IMR-90 (cell line): Measurements from ENCODE around the gene RHO. TPM values are rescaled to one million over a fixed set of nuclear protein-coding genes. Genes with fewer than 3 reads are reported as not detected.

Experiments used
- ATAC-seq: fragments of 200-7000 bp; cut with Tn5 transposase; 2 replicates; pipeline ENCODE4 v1.9.1; 2020; ENCODE audit warnings: low read depth, mild to moderate bottlenecking, moderate library complexity
- BruUV-seq: library from RNA; stranded (reverse); fragments of 400-500 nt; replicated peaks from 2 replicates; lab custom pipeline; 2021; lab: Mats Ljungman, UMichigan
- CTCF ChIA-PET: fragments of 300-600 bp; formaldehyde crosslinking; extraction: SDS; loops from one replicate; lab custom pipeline; 2021; ENCODE audit warnings: antibody characterized with exemption; lab: Yijun Ruan, JAX
- POLR2A ChIA-PET: fragments of 300-600 bp; sonication (Branson Sonifier 250); formaldehyde crosslinking; loops from one replicate; lab custom pipeline; 2022; ENCODE audit warnings: antibody characterized with exemption; ENCODE audit not compliant: unreplicated experiment; lab: Charles Lee
- DNase-seq: peaks from one replicate; pipeline ENCODE4 v3.0.0; 2013
- H2AFZ ChIP-seq: replicated peaks from 2 replicates; pipeline ENCODE3; 2013; ENCODE audit warnings: low read length, mild to moderate bottlenecking; ENCODE audit not compliant: poor library complexity
- H2AK5ac ChIP-seq: 2 replicates; pipeline ENCODE4 v1.6.1; 2013; ENCODE audit warnings: low read depth, low read length, inconsistent platforms
- H2AK9ac ChIP-seq: replicated peaks from 2 replicates; pipeline ENCODE3; 2013; ENCODE audit warnings: mild to moderate bottlenecking, low read depth, low read length, moderate library complexity; ENCODE audit not compliant: poor library complexity
- H2BK120ac ChIP-seq: 2 replicates; pipeline ENCODE4 v1.6.1; 2013; ENCODE audit warnings: low read depth, low read length, inconsistent platforms
- H2BK15ac ChIP-seq: 3 replicates; pipeline ENCODE4 v1.6.1; 2013; ENCODE audit warnings: low read depth, low read length, inconsistent platforms
- H2BK20ac ChIP-seq: 2 replicates; pipeline ENCODE4 v1.6.1; 2013; ENCODE audit warnings: low read depth, mild to moderate bottlenecking, inconsistent platforms, low read length, moderate library complexity
- H2BK5ac ChIP-seq: 2 replicates; pipeline ENCODE4 v1.6.1; 2013; ENCODE audit warnings: mild to moderate bottlenecking, low read depth, low read length, inconsistent platforms; ENCODE audit not compliant: poor library complexity, severe bottlenecking
- H3K14ac ChIP-seq: replicated peaks from 2 replicates; pipeline ENCODE4 v1.6.1; 2013; ENCODE audit warnings: low read depth, low read length, inconsistent platforms
- H3K18ac ChIP-seq: 2 replicates; pipeline ENCODE4 v1.6.1; 2013; ENCODE audit warnings: low read depth, low read length, control low read depth
- H3K23ac ChIP-seq: 2 replicates; pipeline ENCODE4 v1.6.1; 2013; ENCODE audit warnings: low read depth, low read length, inconsistent platforms
- H3K27ac ChIP-seq: 2 replicates; pipeline ENCODE4 v1.5.1; 2013; ENCODE audit warnings: mild to moderate bottlenecking, control low read depth, low read length; ENCODE audit not compliant: insufficient read depth
- H3K27me3 ChIP-seq: 2 replicates; pipeline ENCODE4 v1.6.1; 2013; ENCODE audit warnings: low read length; ENCODE audit not compliant: control insufficient read depth, insufficient read depth
- H3K36me3 ChIP-seq: 2 replicates; pipeline ENCODE4 v1.6.1; 2013; ENCODE audit warnings: low read length, mixed read lengths; ENCODE audit not compliant: control insufficient read depth, insufficient read depth
- H3K4ac ChIP-seq: 2 replicates; pipeline ENCODE4 v1.6.1; 2013; ENCODE audit warnings: low read depth, low read length, inconsistent platforms
- H3K4me1 ChIP-seq: 2 replicates; pipeline ENCODE4 v1.6.1; 2013; ENCODE audit warnings: low read length, mixed read lengths; ENCODE audit not compliant: control insufficient read depth, insufficient read depth
- H3K4me2 ChIP-seq: 2 replicates; pipeline ENCODE4 v1.6.1; 2013; ENCODE audit warnings: low read depth, mild to moderate bottlenecking, control low read depth, low read length, moderate library complexity
- H3K4me3 ChIP-seq: 2 replicates; pipeline ENCODE4 v1.5.1; 2013; ENCODE audit warnings: low read depth, mild to moderate bottlenecking, control low read depth, low read length, moderate library complexity; ENCODE audit not compliant: insufficient read depth
- H3K56ac ChIP-seq: 2 replicates; pipeline ENCODE4 v1.6.1; 2013; ENCODE audit warnings: low read length, inconsistent platforms; ENCODE audit not compliant: insufficient read depth; ENCODE audit errors: extremely low read depth
- H3K79me1 ChIP-seq, 2 experiments: 2 replicates each; pipeline ENCODE4 v1.6.1; 2013; ENCODE audit warnings: low read length in 2 of 2, inconsistent platforms in 1 of 2, low read depth in 1 of 2
- H3K9ac ChIP-seq: 2 replicates; pipeline ENCODE4 v1.6.1; 2013; ENCODE audit warnings: low read depth, low read length, control low read depth
- H3K9me1 ChIP-seq: 2 replicates; pipeline ENCODE4 v1.6.1; 2013; ENCODE audit warnings: low read length, inconsistent platforms; ENCODE audit not compliant: insufficient read depth
- H3K9me3 ChIP-seq: 2 replicates; pipeline ENCODE4 v1.6.1; 2013; ENCODE audit warnings: low read length; ENCODE audit not compliant: control insufficient read depth, insufficient read depth
- H4K20me1 ChIP-seq: 2 replicates; pipeline ENCODE4 v1.6.1; 2013; ENCODE audit warnings: low read length, inconsistent platforms; ENCODE audit not compliant: insufficient read depth
- H4K5ac ChIP-seq: 2 replicates; pipeline ENCODE4 v1.6.1; 2013; ENCODE audit warnings: mild to moderate bottlenecking, low read depth, low read length, control low read depth
- H4K8ac ChIP-seq, 2 experiments: 2 replicates each; pipeline ENCODE4 v1.6.1; 2013; ENCODE audit warnings: low read depth in 2 of 2, low read length in 2 of 2, control low read depth in 1 of 2, inconsistent platforms in 1 of 2
- H4K91ac ChIP-seq: 2 replicates; pipeline ENCODE4 v1.6.1; 2013; ENCODE audit warnings: low read depth, low read length, inconsistent platforms; ENCODE audit not compliant: insufficient read depth
- BHLHE40 ChIP-seq: fragments of 150-350 bp; IDR thresholded peaks from 2 replicates; pipeline ENCODE4 v1.6.1; 2016; ENCODE audit warnings: mild to moderate bottlenecking, low read depth, low read length
- CHD1 ChIP-seq: IDR thresholded peaks from 2 replicates; pipeline ENCODE4 v1.6.1; 2012; ENCODE audit warnings: low read depth, low read length, improper control_type of control experiment
- CTCF ChIP-seq: conservative IDR thresholded peaks from 2 replicates; pipeline ENCODE4 v1.5.1; 2012; ENCODE audit warnings: mild to moderate bottlenecking, low read depth, low read length, improper control_type of control experiment
- FOS ChIP-seq: fragments of 150-350 bp; IDR thresholded peaks from 2 replicates; pipeline ENCODE4 v1.6.1; 2016; ENCODE audit warnings: low read depth, low read length
- MAZ ChIP-seq: IDR thresholded peaks from 2 replicates; pipeline ENCODE4 v1.6.1; 2012; ENCODE audit warnings: low read depth, mild to moderate bottlenecking, low read length, improper control_type of control experiment, moderate library complexity, borderline replicate concordance
- MXI1 ChIP-seq: IDR thresholded peaks from 2 replicates; pipeline ENCODE4 v1.6.1; 2012; ENCODE audit warnings: low read depth, mild to moderate bottlenecking, low read length, moderate library complexity, borderline replicate concordance
- NFE2L2 ChIP-seq: fragments of 150-350 bp; IDR thresholded peaks from 2 replicates; pipeline ENCODE4 v1.6.1; 2016; ENCODE audit warnings: low read depth, mild to moderate bottlenecking, low read length
- RAD21 ChIP-seq: IDR thresholded peaks from 2 replicates; pipeline ENCODE4 v1.6.1; 2012; ENCODE audit warnings: low read length, improper control_type of control experiment
- SMC3 ChIP-seq: fragments of 150-350 bp; IDR thresholded peaks from 2 replicates; pipeline ENCODE4 v1.6.1; 2016; ENCODE audit warnings: low read depth, mild to moderate bottlenecking, antibody characterized with exemption, low read length, moderate library complexity
- WGBS, 2 experiments: methylation state at CpG; one replicate each; pipeline versions ENCODE4 v1.1.5 to v1.1.7; 2013; ENCODE audit warnings: missing lambda C conversion rate in 2 of 2; ENCODE audit not compliant: insufficient read length in 1 of 2; ENCODE audit errors: extremely low coverage in 2 of 2; 5-methylcytosine and 5-hydroxymethylcytosine counted together
- dilution Hi-C: fragments of 300-500 bp; cut with HindIII; formaldehyde crosslinking; loops from one replicate; pipeline ENCODE4 v1.14.3; 2018; ENCODE audit warnings: low sequenced_read_pairs; ENCODE audit not compliant: unreplicated experiment
- in situ Hi-C: fragments of 300-500 bp; cut with MboI; formaldehyde crosslinking; loops from 3 replicates; pipeline ENCODE4 v1.14.3; 2019; ENCODE audit warnings: low sequenced_read_pairs, inconsistent platforms, mixed read lengths
- intact Hi-C: fragments of 100-400 bp; cut with micrococcal nuclease; formaldehyde crosslinking; loops from 2 replicates; pipeline ENCODE4 v1.10.0; 2022
- polyA plus RNA-seq, 3 experiments: library from polyadenylated mRNA; depleted of rRNA; stranded (reverse); fragments of >200 nt; gene quantifications; 2 replicates each; pipeline ENCODE4 v1.2.3, GENCODE V29; 2012; ENCODE audit warnings: low replicate concordance in 1 of 3
- total RNA-seq: library from RNA; depleted of rRNA; stranded (reverse); fragments of >200 nt; gene quantifications from 2 replicates; pipeline ENCODE4 v1.2.3, GENCODE V29; 2012
- TF ChIP-seq, protein P1 (sequence below): fragments of 150-350 bp; IDR thresholded peaks from 2 replicates; pipeline ENCODE4 v1.6.1; 2017; ENCODE audit warnings: mild to moderate bottlenecking, antibody characterized with exemption, low read length, low read depth
- TF ChIP-seq, protein P2 (sequence below): fragments of 150-350 bp; IDR thresholded peaks from 2 replicates; pipeline ENCODE4 v1.6.1; 2016; ENCODE audit warnings: low read depth, mild to moderate bottlenecking, low read length, moderate library complexity, borderline replicate concordance

The RHO gene
- total and polyA plus RNA-seq, 2 of the 4 experiments (the other 2 are of a cell fraction) = not detected

- dilution Hi-C loops = no loop called here
- Histone ChIP-seq H3K27ac (no peak overlapping the region), H4K5ac (no peak overlapping the region), H3K27me3 (no peaks in the 10 kb centered on the region), H2AK5ac (no peak overlapping the region), H2AFZ (no peak overlapping the region), H4K20me1 (no peaks in the 10 kb centered on the region), H3K36me3 (peaks cover 4% of the 10 kb centered on the region; the same call in 1 of the 2 replicates), H2AK9ac (no peak overlapping the region), H2BK5ac (no peak overlapping the region), H3K18ac (no peak overlapping the region), H4K91ac (no peak overlapping the region), H3K9ac (no peak overlapping the region), H3K9me1 (peaks cover 3% of the 10 kb centered on the region; the same call in 1 of the 2 replicates), H2BK20ac (no peak overlapping the region), H3K4me1 (peaks cover 2% of the 10 kb centered on the region; the same call in 1 of the 2 replicates), H2BK15ac (no peak overlapping the region), H3K23ac (no peak overlapping the region), H3K4me3 (no peak overlapping the region), H3K14ac (no peak overlapping the region), H3K4ac (no peak overlapping the region), H3K56ac (no peak overlapping the region), H3K9me3 (no peaks in the 10 kb centered on the region), H3K79me1 (no peaks in the 10 kb centered on the region), H3K4me2 (no peak overlapping the region), H2BK120ac (no peak overlapping the region), H4K8ac (no peak overlapping the region)
- WGBS, 2 experiments = no CpG with 5 or more reads among the region's 8 CpGs
- intact Hi-C loops = no loop called here
- ChIA-PET POLR2A (no interaction called here), CTCF (no interaction called here)
- DNase-seq = no peak
- BruUV-seq = no TSS peak
- TF ChIP-seq CHD1 (no peak), CTCF (no peak), RAD21 (no peak), BHLHE40 (no peak), FOS (no peak), SMC3 (no peak), NFE2L2 (no peak), MXI1 (no peak), MAZ (no peak)
- TF ChIP-seq, protein P1, sequence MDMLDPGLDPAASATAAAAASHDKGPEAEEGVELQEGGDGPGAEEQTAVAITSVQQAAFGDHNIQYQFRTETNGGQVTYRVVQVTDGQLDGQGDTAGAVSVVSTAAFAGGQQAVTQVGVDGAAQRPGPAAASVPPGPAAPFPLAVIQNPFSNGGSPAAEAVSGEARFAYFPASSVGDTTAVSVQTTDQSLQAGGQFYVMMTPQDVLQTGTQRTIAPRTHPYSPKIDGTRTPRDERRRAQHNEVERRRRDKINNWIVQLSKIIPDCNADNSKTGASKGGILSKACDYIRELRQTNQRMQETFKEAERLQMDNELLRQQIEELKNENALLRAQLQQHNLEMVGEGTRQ = no peak
- TF ChIP-seq, protein P2, sequence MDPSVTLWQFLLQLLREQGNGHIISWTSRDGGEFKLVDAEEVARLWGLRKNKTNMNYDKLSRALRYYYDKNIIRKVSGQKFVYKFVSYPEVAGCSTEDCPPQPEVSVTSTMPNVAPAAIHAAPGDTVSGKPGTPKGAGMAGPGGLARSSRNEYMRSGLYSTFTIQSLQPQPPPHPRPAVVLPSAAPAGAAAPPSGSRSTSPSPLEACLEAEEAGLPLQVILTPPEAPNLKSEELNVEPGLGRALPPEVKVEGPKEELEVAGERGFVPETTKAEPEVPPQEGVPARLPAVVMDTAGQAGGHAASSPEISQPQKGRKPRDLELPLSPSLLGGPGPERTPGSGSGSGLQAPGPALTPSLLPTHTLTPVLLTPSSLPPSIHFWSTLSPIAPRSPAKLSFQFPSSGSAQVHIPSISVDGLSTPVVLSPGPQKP = no peak
- no peak for ATAC-seq
- in situ Hi-C loops = no loop called here
Observed at GRCh38 chr3:129521611-129522010, 6.8 kb upstream of the RHO start.
